ENCODE results near the gene SPECC1L.

The SPECC1L gene

DNA sequence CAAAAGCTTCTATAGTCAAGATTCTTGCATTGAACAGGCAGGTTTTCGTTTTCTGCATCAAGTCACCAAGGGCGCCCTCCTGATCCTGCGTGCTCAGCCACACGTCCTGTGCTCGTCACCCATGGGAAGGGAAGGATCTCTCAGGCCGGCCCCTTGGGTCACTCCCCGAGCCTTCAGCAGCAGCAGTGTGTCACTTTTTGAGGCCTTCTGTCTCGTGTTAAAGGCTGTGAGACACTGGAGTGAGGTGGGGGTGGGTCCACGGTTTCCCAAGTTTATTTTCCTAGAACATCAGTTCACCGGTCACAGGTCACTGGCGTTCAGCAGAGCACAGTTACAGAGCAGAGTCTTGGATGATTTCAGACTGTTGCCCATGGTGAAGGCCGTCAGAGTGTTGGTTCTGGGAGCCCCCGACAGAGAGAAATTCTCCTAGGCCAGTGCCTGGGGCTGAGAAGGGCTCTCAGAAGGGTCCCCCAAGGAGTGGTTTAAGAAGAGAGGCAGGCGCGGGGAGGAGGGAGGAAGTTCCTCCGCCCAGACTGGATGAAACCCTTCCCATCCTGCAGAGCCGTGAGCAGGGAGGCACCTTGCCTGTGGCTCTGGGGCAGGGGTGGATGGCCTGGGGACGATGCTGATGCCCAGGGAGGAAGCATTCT lies 143.2 kb downstream of the SPECC1L start:
- no peak overlapping the region for H3K4me2 ChIP-seq (ENCODE audit: low read depth, low read length, poor library complexity, severe bottlenecking)
- no peaks in the 10 kb centered on the region for H3K9me3 ChIP-seq (ENCODE audit: insufficient read depth, low read depth, low read length)
- H3K36me3 ChIP-seq (ENCODE audit: insufficient read depth, low read length) = peaks cover 60% of the 10 kb centered on the region; the same call in 1 of the 2 replicates
- H3K27me3 ChIP-seq (ENCODE audit: insufficient read depth, low read length, poor library complexity, severe bottlenecking) = no peaks in the 10 kb centered on the region
- H3K4me3 ChIP-seq (ENCODE audit: low read length, poor library complexity, severe bottlenecking) = no peak overlapping the region
- H4K20me1 ChIP-seq (ENCODE audit: insufficient read depth, low read length, poor library complexity, severe bottlenecking) = no peaks in the 10 kb centered on the region
- no peaks in the 10 kb centered on the region for H3K9me2 ChIP-seq (replicated peaks; ENCODE audit: low read depth, low read length)
- H3F3A ChIP-seq (ENCODE audit: low read depth) = no peaks in the 10 kb centered on the region
- H3K9ac ChIP-seq (ENCODE audit: low read depth, low read length, poor library complexity, severe bottlenecking) = no peak overlapping the region
- no peak overlapping the region for H2AFZ ChIP-seq (ENCODE audit: low read length)
- TF ChIP-seq EZH2phosphoT487 (IDR thresholded peaks at IDR 0.05; ENCODE audit: borderline replicate concordance) = no peak
- TF ChIP-seq, protein P1, sequence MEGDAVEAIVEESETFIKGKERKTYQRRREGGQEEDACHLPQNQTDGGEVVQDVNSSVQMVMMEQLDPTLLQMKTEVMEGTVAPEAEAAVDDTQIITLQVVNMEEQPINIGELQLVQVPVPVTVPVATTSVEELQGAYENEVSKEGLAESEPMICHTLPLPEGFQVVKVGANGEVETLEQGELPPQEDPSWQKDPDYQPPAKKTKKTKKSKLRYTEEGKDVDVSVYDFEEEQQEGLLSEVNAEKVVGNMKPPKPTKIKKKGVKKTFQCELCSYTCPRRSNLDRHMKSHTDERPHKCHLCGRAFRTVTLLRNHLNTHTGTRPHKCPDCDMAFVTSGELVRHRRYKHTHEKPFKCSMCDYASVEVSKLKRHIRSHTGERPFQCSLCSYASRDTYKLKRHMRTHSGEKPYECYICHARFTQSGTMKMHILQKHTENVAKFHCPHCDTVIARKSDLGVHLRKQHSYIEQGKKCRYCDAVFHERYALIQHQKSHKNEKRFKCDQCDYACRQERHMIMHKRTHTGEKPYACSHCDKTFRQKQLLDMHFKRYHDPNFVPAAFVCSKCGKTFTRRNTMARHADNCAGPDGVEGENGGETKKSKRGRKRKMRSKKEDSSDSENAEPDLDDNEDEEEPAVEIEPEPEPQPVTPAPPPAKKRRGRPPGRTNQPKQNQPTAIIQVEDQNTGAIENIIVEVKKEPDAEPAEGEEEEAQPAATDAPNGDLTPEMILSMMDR (conservative IDR thresholded peaks at IDR 0.05; ENCODE audit: low read length) = no peak
- no peaks in the 10 kb centered on the region for H3K79me2 ChIP-seq (ENCODE audit: insufficient read depth, low read length)
- peaks cover 9% of the 10 kb centered on the region for H3K4me1 ChIP-seq (ENCODE audit: insufficient read depth, low read length, poor library complexity, severe bottlenecking)

DNA sequence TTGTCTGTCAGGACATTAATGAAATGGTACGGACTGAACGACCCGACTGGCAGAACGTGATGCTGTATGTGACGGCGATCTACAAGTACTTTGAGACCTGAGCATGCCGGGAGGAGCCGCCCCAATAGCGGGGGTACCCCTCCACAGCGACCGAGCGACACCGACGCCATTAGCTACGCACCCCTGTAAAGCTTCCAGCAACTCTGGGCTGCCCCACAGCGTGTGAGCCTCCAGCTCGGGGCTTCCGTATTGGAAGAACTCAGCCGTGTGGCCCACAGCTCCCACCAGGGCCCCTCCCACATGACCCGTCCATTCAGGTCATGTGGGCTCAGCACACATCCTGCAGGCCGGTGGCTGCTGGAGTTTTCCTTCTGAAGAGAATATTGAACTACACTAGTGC lies 143.9 kb downstream of the SPECC1L start:
- H3K79me2 ChIP-seq (ENCODE audit: insufficient read depth, low read length) = no peaks in the 10 kb centered on the region

GRCh38 chr22:24414984-24415945 lies 144.6 kb downstream of the SPECC1L start:
- Histone ChIP-seq H3K27me3 (ENCODE audit: insufficient read depth, low read length, poor library complexity, severe bottlenecking) (no peaks in the 10 kb centered on the region), H3K9ac (ENCODE audit: low read depth, low read length, poor library complexity, severe bottlenecking) (no peak overlapping the region), H3K4me3 (ENCODE audit: low read length, poor library complexity, severe bottlenecking) (no peak overlapping the region), H3F3A (ENCODE audit: low read depth) (no peaks in the 10 kb centered on the region), H3K36me3 (ENCODE audit: insufficient read depth, low read length) (peaks cover 60% of the 10 kb centered on the region; the same call in 1 of the 2 replicates), H3K79me2 (ENCODE audit: insufficient read depth, low read length) (no peaks in the 10 kb centered on the region), H3K9me2 (replicated peaks; ENCODE audit: low read depth, low read length) (no peaks in the 10 kb centered on the region), H4K20me1 (ENCODE audit: insufficient read depth, low read length, poor library complexity, severe bottlenecking) (no peaks in the 10 kb centered on the region), H3K9me3 (ENCODE audit: insufficient read depth, low read depth, low read length) (no peaks in the 10 kb centered on the region), H2AFZ (ENCODE audit: low read length) (no peak overlapping the region), H3K4me1 (ENCODE audit: insufficient read depth, low read length, poor library complexity, severe bottlenecking) (peaks cover 1% of the 10 kb centered on the region), H3K4me2 (ENCODE audit: low read depth, low read length, poor library complexity, severe bottlenecking) (no peak overlapping the region)
- TF ChIP-seq EZH2phosphoT487 (IDR thresholded peaks at IDR 0.05; ENCODE audit: borderline replicate concordance) = no peak
- TF ChIP-seq, protein P1 (conservative IDR thresholded peaks at IDR 0.05; ENCODE audit: low read length) = no peak

More for the DNA sequence above, 143.9 kb downstream of the SPECC1L start:
- Histone ChIP-seq H3K9me3 (ENCODE audit: insufficient read depth, low read depth, low read length) (no peaks in the 10 kb centered on the region), H3K36me3 (ENCODE audit: insufficient read depth, low read length) (peaks cover 60% of the 10 kb centered on the region; the same call in 1 of the 2 replicates), H4K20me1 (ENCODE audit: insufficient read depth, low read length, poor library complexity, severe bottlenecking) (no peaks in the 10 kb centered on the region), H3K4me3 (ENCODE audit: low read length, poor library complexity, severe bottlenecking) (no peak overlapping the region), H3K9ac (ENCODE audit: low read depth, low read length, poor library complexity, severe bottlenecking) (no peak overlapping the region), H2AFZ (ENCODE audit: low read length) (no peak overlapping the region), H3K27me3 (ENCODE audit: insufficient read depth, low read length, poor library complexity, severe bottlenecking) (no peaks in the 10 kb centered on the region), H3K4me1 (ENCODE audit: insufficient read depth, low read length, poor library complexity, severe bottlenecking) (peaks cover 8% of the 10 kb centered on the region), H3F3A (ENCODE audit: low read depth) (no peaks in the 10 kb centered on the region), H3K4me2 (ENCODE audit: low read depth, low read length, poor library complexity, severe bottlenecking) (no peak overlapping the region), H3K9me2 (replicated peaks; ENCODE audit: low read depth, low read length) (no peaks in the 10 kb centered on the region)
- TF ChIP-seq, protein P1 (conservative IDR thresholded peaks at IDR 0.05; ENCODE audit: low read length) = no peak
- no peak for TF ChIP-seq EZH2phosphoT487 (IDR thresholded peaks at IDR 0.05; ENCODE audit: borderline replicate concordance)

Measured in Loucy (cell line).